Measurements from ENCODE around the gene UCK1.

The UCK1 gene

DNA sequence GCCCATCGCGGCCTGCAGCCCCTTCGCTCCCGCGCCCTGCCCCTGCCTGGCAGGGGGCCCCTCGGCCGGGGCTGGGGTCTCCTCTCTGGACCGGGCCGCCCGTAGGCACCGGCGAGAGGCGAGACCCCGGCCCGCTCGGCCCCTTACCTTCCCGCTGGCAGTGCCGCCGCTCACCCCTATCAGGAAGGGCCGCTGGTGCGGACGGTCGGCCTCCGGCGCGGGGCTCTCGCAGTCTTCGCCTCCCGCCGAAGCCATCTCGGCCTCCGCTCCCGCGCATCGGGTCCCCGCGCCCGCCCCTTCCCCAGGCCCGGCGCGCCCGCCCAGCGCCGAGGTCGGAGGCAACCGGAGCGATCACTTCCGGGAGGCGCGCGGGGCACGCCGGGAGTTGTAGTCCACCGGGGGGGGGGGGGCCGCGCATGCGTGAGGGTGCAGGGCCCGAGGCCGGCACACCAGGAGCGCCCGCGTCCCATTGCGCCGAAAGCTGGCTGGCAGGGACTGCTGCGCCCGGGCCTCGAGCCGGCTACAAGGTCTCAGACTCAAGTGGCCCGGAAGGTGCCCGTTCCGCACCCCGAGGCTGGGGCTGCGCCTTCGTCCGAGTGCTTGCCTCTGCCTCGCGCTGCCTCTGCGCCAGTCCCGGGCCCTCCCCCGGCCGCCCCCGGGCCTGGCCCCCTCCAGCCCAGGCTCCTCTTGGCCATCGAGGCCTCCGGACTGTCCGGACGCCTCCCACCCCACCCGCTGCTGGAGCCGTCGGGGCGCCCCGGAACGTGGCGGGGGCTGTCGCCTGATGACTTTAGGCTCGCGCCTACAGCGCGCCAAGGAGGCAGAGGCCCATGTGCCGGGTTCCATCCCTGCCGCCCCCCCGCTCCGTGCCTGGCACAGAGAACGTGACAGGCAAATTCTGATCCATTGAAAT is at the start of gene UCK1:
UCK1 (minus strand) TSS at position 344 of the 913 bp plus-strand sequence; CDS start at position 255, 89 bp downstream.
- peak; percentile 88 for DNase-seq

DNA sequence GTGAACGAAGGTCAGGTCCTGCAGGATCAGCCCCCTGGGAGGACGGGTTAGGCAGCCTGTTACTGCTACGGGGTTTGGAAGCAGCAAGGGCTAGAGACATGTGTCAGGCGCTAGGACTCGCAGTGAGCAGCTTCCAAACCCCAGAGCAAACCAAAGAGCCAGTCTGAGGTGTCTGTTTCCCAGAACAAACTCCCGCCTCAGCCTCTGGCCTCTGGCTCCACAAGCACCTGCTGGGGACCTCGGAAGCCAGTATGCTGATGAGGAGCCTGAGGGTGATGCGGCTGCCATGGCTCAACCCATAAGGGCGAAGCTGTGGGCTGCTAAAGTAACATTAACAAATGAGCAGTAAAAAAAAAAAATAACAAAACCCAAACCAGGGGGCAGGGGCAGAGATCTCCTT is 49.3 kb upstream of the UCK1 start:
- no peak for DNase-seq

DNA sequence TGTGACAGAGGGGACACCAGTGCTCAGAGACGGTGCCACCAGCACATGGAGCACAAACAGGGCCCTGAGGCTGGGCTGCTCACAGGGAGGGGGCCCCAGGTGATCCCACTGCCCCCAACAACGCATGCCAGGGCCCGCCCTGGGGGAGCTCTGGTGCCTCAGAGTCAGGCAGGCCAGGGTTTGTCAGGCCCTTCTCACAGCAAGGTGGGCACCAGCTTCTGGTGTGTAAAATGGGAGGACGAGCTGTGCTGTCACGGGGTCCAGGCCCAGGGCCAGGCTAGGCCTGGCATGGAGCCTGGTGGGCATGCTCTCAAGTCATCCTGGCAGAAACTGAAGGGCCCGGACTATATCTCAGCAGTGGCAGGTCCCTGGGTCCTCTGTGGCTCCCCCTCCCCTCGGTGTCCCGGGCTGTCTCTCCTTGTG is 48.7 kb upstream of the UCK1 start:
- DNase-seq, result no peak

DNA sequence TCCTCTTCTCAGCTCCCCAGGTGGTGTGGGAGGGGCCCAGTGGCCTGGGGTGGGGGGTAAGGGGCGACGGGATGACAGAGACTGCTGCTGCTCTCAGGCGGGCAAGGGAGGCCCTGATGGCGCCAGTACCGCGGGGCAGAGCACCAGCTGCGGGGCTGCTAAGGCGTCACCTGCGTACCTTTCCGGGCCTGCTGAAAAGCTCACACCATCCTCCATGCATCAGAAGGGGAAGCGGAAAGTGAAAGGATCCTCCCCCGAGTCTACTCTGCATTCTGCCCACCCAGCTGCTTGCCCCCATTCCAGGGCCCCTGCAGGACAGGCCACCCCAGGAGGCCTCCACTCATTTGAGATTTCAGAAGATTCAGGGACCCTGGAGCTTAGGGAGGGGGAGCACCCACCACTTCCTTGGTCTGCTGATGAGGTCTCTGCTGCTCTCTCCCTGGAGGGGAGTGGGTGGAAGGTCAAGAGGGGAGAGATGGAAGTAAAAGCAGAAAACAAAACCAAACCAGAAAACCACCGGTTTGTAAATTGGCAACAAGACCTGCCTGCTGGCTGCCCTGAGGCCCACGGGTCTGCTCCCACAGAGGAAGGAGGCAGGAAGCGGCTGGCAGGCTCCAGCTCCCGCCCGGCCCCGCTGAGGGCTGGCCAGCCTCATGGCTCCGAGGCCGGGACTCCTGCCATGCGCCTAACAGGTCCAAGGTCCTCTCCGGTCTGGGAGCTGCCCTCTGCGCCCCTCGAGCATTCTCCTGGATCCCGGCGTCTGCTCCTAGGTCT is 47.9 kb upstream of the UCK1 start:
- DNase-seq, result no peak

DNA sequence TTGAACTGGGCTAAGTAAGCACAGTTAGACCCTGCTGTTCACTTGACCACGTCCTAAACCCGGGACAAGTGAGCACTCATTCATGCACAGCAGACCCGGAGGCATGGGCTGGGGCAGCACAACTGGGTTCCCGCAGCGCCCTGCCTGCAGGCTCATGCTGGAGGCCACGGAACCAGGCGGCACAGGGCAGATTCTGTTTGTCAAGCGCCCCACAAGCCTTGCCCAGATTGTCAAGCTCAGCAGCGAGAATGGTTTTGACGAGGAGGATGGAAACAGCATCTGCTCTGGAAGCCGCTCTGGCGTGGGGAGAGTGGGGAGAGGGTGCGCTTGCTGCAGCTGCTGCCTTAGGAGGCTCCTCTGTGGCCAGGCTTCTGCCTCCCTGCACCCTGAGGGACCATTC is 47.0 kb upstream of the UCK1 start:
- no peak for DNase-seq

DNA sequence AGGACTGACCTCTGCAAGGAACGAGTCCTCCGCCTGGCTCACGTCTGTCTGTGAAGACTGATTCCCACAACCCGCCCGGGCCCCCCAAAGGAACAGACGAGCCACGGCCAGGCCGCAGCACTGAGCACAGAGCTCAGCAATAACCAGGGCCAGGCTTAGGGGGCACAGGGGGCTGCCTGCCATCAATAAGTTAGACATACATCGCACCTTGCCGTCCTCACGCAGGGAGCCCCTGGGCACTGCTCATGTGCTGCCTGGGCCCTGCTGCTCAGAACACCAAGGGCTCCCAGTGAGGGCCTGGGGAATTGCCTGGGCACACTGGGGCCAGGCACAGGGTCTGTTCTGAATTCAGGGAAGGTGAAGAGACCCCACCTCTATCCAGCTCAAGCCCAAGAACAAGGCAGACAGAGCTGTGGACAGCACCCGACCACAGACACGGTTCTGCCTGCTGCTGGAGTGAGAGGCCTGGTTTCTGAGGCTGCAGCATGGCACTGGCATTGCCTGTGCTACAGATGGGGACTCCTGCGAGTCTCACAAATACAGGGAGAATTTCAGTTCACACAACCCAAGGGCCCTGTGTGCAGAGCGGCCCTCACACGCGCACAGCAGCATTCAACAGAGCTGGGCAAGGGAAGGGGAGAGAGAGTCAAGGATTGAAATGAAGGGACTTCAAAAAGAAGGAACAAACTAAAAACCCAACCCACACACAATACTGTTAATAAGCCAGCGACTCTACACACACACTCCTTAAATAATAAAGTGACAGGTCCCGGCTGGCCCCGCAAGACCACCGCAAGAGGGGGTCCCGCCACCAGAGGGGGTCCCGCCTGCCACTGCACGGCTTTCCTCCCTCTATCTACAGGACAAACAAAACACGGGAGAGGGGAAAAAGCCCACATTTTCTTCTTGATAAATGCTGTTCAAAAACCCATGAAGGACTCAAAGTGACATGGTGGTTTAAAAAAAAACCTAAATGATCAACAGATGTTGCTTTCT is 46.2 kb upstream of the UCK1 start:
- no peak for DNase-seq

DNA sequence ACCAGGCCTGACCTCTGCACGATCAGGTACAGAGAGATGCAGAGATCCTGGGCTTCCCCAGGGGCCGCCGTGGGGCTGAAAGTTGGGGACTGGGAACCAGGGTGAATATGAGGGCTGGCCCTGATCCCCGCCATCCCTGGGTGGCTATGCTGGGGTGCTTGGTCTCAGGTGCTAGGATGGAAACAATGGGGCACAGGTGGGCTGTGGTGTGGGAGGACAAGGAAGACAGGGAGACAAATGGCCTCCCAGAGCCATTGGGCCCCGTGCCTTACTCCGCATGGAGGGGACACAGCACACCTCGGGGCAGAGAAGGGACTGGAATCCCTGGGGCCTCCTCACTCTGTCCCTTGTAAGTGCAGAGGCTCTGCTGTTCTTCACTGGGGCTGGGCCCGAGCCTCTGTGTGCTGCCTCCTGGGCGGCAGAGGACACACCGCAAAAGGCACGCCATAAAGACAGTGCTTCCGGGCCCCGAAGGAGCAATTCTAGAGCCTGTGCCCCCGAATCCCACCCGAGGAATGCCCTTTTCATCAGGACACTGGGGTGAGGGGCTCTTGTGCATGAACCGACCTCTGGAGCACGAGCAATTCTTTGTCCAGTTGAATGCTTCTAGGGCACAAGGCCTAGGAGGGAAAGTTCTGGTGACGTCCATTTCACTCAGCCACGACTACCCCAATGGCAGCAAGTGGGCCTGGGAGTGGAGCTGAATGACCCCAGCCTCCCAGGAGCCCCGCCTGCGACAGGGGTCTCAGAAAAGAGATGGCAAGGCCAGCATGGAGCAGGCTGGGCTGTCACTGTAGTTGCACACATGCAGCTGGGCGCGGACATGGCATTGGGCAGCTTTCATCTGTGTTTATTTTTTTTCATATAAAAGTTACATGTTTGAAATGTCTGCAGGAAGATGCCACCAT is 45.1 kb upstream of the UCK1 start:
- no peak for DNase-seq

DNA sequence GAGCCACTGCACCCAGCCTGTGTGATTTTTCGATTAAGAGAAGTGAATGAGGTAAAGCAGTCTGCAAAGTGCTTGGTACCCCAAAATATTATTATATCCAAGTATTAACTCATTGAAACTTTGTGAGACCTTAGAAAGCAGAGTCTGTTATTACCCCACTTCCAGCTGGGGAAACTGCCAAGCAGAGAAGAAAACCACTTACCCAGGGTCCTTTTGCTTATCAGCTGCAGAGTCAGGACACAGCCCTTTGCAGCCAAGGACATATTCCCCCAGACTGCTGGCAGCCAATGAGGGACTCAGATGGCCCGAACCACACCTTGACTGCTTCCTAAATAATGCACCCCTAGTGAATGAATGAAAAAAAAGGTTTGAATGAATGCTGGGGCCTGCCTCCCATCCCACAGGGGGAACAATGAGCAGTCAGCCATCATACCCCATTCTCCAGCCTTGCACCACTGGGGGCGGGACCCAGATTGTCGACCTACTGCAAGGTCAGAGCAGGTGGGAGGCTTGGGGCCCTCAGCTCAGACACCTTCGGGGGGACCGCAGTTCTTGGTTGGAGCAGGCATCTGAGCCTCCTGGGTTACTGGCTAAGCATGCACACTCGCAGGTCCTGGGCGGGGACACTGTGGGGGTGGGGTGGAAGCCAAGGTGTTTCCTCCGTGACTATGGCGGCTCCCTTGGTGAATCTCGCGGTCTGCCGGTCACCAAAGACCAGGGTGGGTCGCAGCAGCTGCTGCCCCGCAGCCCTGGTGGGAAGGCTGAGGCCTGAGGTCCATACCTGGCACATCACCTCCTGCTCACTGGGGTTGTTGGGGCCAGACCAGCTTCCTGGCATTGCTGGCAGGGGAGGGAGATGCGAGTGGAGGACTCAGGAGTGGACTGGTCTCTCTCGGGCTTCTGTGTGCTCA is 43.9 kb upstream of the UCK1 start:
- DNase-seq, result no peak

DNA sequence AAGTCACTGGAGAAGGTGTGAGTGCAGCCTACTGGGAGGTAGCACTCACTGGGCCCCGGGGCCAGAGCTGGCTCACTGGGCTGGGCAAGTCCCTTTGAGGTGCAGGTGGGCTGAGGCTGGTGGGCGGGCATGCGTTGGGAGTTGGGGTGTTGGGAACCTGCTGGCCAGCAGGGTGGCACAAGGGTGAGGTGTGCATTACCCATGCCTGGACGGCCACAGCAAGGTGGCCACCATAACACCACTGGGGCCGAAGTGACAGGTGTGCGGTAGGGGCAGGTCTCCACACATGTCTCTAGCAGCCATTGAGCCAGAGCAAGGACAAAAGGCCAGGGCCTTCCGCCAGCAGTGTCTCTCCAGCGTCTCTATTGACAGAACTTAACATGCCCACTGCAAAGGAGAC is 36.8 kb upstream of the UCK1 start:
- no peak for DNase-seq

DNA sequence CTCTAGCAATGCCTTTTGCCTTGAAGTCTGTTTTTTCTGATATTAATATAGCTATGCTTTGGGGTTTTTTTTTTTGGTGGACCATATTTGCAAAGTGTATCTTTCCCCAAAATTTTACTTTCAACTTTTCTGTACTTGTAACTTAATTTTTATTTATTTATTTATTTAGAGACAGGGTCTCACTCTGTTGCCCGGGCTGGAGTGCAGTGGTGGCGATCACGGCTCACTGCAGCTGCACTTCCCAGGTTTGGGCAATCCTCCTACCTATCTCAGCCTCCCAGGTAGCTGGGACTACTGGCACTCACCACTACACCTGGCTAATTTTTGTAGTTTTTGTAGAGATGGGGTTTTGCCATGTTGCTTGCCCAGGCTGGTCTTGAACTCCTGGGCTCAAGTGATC is 35.1 kb upstream of the UCK1 start:
- DNase-seq, result no peak

DNA sequence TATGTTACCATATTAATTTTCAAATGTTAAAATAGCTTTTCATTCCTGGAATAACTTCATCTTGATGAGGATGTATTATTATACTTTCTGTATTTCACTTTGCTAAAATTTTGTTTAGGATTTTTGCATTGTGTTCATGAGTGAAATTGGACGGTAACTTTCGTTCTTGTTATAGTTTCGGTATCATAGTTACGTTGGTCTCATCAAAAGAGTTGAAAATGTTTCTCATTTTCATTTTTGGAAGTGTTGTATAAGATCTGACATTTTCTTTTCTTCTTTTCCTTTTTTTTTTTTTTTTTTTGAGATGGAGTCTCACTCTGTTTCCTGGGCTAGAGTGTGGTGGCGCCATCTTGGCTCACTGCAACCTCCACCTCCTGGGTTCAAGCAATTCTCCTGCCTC is 34.3 kb upstream of the UCK1 start:
- DNase-seq, result no peak

DNA sequence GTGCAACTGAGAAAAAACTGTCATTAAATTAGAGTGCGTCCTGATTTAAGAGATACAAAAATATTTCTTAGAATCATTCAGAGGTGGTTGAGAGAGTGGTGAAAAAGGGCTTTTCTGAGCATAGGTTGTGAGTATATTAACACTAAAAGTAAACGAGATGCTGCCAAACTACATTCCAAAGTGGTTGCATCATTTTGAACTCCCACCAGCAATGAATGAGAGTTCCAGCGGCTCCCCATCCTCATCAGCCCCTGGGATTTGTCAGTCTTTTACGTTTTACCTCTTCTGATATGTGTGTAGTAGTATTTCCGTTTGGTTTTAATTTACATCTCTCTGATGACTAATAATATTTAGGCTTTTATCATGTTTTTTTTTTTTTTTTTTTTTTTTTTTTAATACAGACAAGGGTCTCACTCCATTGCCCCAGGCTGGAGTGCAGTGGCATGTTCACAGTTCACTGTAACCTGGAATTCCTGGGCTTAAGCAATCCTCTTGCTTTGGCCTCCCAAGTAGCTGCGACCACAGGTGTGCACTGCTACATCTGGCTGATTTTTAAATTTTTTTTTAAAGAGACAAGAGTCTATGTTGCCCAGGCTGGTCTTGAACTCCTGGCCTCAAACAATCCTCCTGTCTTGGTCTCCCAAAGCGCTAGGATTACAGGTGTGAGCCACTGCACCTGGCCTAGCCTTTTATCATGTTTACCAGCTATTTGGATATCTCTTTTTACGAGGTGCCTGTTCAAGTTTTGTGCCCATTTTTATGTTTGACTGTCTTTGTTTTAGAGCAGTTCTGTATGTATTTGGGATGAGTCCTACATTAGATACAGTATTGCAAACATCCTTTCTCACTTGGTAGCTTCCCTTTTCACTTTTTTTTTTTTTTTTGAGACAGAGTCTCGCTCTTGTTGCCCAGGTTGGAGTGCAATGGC is 31.2 kb upstream of the UCK1 start:
- no peak for DNase-seq

DNA sequence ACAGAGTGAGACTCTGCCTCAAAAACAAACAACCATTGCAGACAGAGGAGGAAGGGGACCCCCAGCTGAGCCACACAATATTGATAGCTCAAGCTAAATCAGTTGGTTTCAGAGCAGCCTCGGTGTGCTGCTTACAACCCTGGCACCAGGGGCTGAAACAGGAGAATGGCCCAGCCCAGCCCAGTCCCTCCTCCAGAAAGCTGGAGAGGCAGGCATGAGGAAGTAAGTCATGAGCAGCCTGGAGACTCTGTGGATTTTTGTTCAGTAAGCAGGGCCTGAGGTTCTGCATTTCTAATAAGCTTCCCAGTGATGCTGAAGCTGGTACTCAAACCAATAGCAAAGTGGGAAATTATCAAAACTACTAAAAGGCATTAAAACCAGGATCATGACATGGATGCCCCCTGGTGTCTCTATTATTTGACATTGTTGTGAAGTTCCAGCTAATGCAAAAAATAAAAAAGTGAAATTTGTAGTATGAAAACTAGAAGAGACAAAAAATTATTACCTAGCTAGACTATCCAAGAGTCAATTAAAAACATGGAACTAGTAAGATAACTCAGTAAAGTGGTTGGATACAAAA is 28.4 kb upstream of the UCK1 start:
- DNase-seq, result peak; percentile 33

DNA sequence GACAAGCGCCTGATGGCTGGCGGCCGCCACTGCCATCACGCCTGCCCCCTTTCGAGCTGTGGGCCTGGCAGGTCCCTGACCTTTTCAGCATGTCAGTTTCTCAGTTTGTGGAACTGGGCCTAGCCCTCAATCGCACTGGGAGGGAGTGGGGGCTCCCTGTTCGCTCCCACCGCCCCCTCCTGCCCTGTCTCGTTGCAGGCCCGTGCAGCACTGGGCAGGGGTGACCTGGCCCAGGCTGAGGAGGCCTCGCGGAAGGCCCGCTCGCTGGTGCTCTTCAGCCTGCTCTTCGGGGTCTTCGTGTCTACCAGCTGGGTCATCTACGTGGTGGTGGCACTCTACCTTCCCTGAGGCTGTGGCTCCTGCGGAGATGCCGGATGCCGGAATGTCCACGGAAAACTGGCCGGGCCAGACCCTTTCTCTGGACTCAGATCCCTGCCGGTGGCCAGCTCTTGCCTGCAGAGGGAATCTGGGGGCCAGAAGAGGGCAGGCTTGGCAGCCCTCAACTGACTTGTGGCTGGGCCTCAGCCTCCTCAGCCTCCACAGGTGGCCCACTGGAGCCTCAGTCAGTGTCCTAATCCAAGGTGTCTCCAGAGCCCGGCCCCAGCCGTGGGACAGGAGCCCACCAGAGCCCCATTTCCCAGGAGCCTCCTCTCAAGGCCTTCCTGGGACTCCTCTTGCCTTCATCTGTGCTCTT is 26.9 kb upstream of the UCK1 start:
- no peak for DNase-seq

DNA sequence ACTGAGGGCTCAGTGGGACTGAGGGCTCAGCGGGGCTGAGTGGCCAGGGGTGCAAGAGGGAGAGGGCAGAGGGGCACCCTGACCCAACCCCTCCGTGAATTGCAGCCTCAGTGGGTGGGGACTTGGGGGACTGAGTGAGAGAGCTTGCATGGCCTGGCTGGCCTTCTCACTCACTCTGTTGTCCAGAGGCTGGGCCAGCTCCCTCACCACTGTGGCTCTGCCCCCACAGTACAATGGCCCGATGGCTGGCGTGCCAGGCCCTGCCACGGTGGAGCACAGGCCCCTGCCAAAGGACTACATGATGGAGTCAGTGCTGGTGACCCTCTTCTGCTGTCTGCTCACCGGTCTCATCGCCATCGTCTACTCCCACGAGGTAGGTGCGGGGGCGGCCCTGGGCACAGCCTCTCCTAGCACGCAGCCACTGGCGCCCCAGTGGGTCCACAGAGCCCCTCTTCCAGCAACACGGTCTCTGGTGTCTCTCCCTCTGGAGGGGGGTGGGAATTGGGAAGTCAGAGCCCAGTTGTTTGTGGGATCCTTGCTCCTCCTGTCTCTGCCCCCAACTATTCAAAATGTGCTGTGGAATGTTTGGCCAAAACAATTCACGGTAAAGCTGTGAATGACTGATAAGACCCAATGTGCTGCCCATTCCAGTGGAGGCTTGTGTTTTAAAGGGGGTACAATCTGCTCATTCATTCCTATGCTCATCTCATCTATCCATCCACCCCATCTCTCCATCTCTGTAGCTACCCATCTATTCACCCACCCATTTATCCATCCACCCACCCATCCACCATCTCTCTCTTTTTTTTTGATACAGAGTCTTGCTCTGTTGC is 25.0 kb upstream of the UCK1 start:
- DNase-seq, result no peak

DNA sequence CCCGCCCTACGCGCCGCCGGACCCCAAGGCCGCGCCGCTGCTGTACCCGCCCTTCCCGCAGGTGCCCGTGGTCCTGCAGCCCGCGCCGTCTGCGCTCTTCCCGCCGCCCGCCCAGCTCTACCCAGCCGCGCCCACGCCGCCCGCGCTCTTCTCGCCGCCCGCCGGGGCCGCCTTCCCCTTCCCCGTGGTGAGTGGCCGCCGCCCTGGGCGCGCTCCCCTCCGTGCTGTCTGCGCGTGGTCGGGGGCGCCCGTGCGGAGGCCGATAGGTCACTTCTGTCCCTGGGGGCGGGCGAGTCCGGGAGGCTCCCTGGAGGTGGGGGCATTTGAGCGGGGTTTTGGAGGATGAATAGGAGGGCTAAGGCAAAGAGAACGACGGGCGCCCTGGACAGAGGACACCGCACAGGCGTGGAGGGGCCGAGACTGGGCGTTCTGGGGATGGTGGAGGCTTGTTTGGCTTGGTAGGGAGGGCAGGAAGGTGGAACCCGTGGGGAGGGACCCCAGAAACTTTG is 23.8 kb upstream of the UCK1 start:
- no peak for DNase-seq
